B cell (primary cell): Measurements from ENCODE around the gene NOTCH1. TPM values are rescaled to one million over a fixed set of nuclear protein-coding genes. Genes with fewer than 3 reads are reported as not detected.

ENCODE experiments used
- ATAC-seq: fragments of 200-7000 bp; cut with Tn5 transposase; one replicate; pipeline ENCODE4 v1.10.0; 2021; ENCODE audit warnings: low read depth, mild to moderate bottlenecking, moderate number of reproducible peaks, moderate library complexity
- CTCF ChIA-PET: fragments of 350-600 bp; sonication (Branson Sonifier 250); formaldehyde crosslinking; loops from one replicate; lab custom pipeline; 2021; ENCODE audit warnings: antibody characterized with exemption, inconsistent platforms; lab: Charles Lee
- POLR2A ChIA-PET: fragments of 350-600 bp; sonication (Branson Sonifier 250); formaldehyde crosslinking; loops from one replicate; lab custom pipeline; 2021; ENCODE audit warnings: antibody characterized with exemption; lab: Charles Lee
- DNase-seq: peaks from one replicate; pipeline ENCODE4 v3.0.0; 2013
- H2AFZ ChIP-seq: 2 replicates; pipeline ENCODE4 v1.6.1; 2012; ENCODE audit warnings: mild to moderate bottlenecking, low read depth, low read length; ENCODE audit not compliant: insufficient read depth, poor library complexity, severe bottlenecking
- H3K27ac ChIP-seq, 2 donors: 1 replicate in 1 of 2; 2 replicates in 1 of 2; pipeline ENCODE4 v1.5.1; 2012 to 2013; ENCODE audit warnings: low read length in 2 of 2, mild to moderate bottlenecking in 2 of 2, moderate library complexity in 1 of 2
- H3K27me3 ChIP-seq, 4 experiments: fragments of 200-600 bp in 1 of 4; sonication (generic) in 1 of 4; replicated peaks in 1 of 4; 1 replicate in 2 of 4; 2 replicates in 2 of 4; pipeline versions ENCODE4 v1.6.1 to v1.7.0; 2013 to 2016; ENCODE audit warnings: low read length in 3 of 4, mild to moderate bottlenecking in 2 of 4, mixed read lengths in 1 of 4, moderate library complexity in 1 of 4; ENCODE audit not compliant: insufficient read depth in 4 of 4, control insufficient read depth in 3 of 4; ENCODE audit errors: control extremely low read depth in 1 of 4
- H3K36me3 ChIP-seq, 2 experiments: replicated peaks in 1 of 2; 1 replicate in 1 of 2; 2 replicates in 1 of 2; pipeline versions ENCODE4 v1.6.1 to v1.7.1; 2013; ENCODE audit warnings: low read length in 1 of 2; ENCODE audit not compliant: insufficient read depth in 2 of 2, control insufficient read depth in 1 of 2; ENCODE audit errors: control extremely low read depth in 1 of 2, extremely low read depth in 1 of 2
- H3K4me1 ChIP-seq, 2 donors: fragments of 200-600 bp in 1 of 2; sonication (generic) in 1 of 2; 1 replicate in 1 of 2; 2 replicates in 1 of 2; pipeline versions ENCODE4 v1.5.1 to v1.6.1; 2013 to 2017; ENCODE audit warnings: low read length in 2 of 2; ENCODE audit not compliant: control insufficient read depth in 2 of 2, insufficient read depth in 2 of 2
- H3K4me2 ChIP-seq: replicated peaks from 2 replicates; pipeline ENCODE3; 2012; ENCODE audit warnings: mild to moderate bottlenecking, low read depth, low read length; ENCODE audit not compliant: poor library complexity, severe bottlenecking
- H3K4me3 ChIP-seq, 5 experiments: fragments of 200-600 bp in 1 of 5; sonication (generic) in 1 of 5; 1 replicate in 3 of 5; 2 replicates in 2 of 5; pipeline versions ENCODE4 v1.5.1 to v1.7.0; 2011 to 2016; ENCODE audit warnings: low read length in 4 of 5, mild to moderate bottlenecking in 4 of 5, low read depth in 2 of 5, control low read depth in 1 of 5, moderate library complexity in 1 of 5; ENCODE audit not compliant: insufficient read depth in 1 of 5; ENCODE audit errors: control extremely low read depth in 1 of 5, extremely low read depth in 1 of 5
- H3K79me2 ChIP-seq: fragments of 200-600 bp; sonication (generic); one replicate; pipeline ENCODE4 v1.6.0; 2016; ENCODE audit warnings: low read length; ENCODE audit not compliant: control insufficient read depth, insufficient read depth
- H3K9ac ChIP-seq: fragments of 200-600 bp; sonication (generic); 2 replicates; pipeline ENCODE4 v1.6.1; 2017; ENCODE audit warnings: mild to moderate bottlenecking, low read length, moderate library complexity
- H3K9me3 ChIP-seq, 3 donors: one replicate each; pipeline versions ENCODE4 v1.6.1 to v1.7.1; 2013; ENCODE audit warnings: low read length in 2 of 3; ENCODE audit not compliant: control insufficient read depth in 2 of 3, insufficient read depth in 1 of 3; ENCODE audit errors: control extremely low read depth in 1 of 3
- H4K20me1 ChIP-seq: 2 replicates; pipeline ENCODE4 v1.6.0; 2012; ENCODE audit warnings: mild to moderate bottlenecking, low read length; ENCODE audit not compliant: insufficient read depth, control insufficient read depth, poor library complexity, severe bottlenecking
- H3K27ac Mint-ChIP-seq: one replicate; pipeline ENCODE4 v1.8.0; 2021; ENCODE audit warnings: mixed read lengths
- H3K27me3 Mint-ChIP-seq: one replicate; pipeline ENCODE4 v1.8.0; 2021; ENCODE audit warnings: mixed read lengths
- H3K4me1 Mint-ChIP-seq: one replicate; pipeline ENCODE4 v1.8.0; 2021; ENCODE audit warnings: mixed read lengths
- H3K4me3 Mint-ChIP-seq: one replicate; pipeline ENCODE4 v1.8.0; 2021; ENCODE audit warnings: mixed read lengths
- H3K9me3 Mint-ChIP-seq: one replicate; pipeline ENCODE4 v1.8.0; 2022; ENCODE audit warnings: mixed read lengths; ENCODE audit not compliant: insufficient read depth
- CTCF ChIP-seq: fragments of 200-600 bp; IDR thresholded peaks from one replicate; pipeline ENCODE4 v1.8.0; 2022; ENCODE audit warnings: antibody characterized with exemption, mild to moderate bottlenecking
- EZH2 ChIP-seq: IDR thresholded peaks from 2 replicates; pipeline ENCODE4 v1.6.1; 2012; ENCODE audit warnings: borderline replicate concordance, low read depth, mild to moderate bottlenecking, moderate library complexity, low read length; ENCODE audit not compliant: insufficient read depth, poor library complexity, severe bottlenecking
- WGBS: methylation state at CpG from one replicate; pipeline ENCODE4 v1.1.5; 2013; ENCODE audit warnings: missing lambda C conversion rate; ENCODE audit not compliant: insufficient coverage; 5-methylcytosine and 5-hydroxymethylcytosine counted together
- intact Hi-C: fragments of 100-400 bp; cut with micrococcal nuclease; formaldehyde crosslinking; loops from one replicate; pipeline ENCODE4 v1.10.0; 2022
- polyA plus RNA-seq: library from polyadenylated mRNA; depleted of rRNA; stranded (reverse); fragments of >200 nt; gene quantifications from 2 replicates; pipeline ENCODE4 v1.2.3, GENCODE V29; 2012
- total RNA-seq, 2 donors: library from RNA; stranded (reverse); fragments of 120-200 nt in 1 of 2; gene quantifications; 1 replicate in 1 of 2; 2 replicates in 1 of 2; pipeline versions ENCODE4 v1.2.3 to v1.2.4, GENCODE V29; 2013 to 2022

NOTCH1 gene
- total and polyA plus RNA-seq, 2 donors (not counting 1 experiment from before 2014, with no cell fraction given): 16.6 to 38.5 TPM

- intact Hi-C loops: no loop called here
- Histone ChIP-seq H2AFZ (no peak overlapping the region), H3K9ac (no peak overlapping the region), H3K4me1 (peaks cover 24 to 29% of the 10 kb centered on the region in 2 donors), H3K27me3 (peaks cover 0 to 46% (median 15%) of the 10 kb centered on the region in 4 experiments), H4K20me1 (no peaks in the 10 kb centered on the region), H3K27ac (no peak overlapping the region), H3K4me3 (no peak overlapping the region), H3K36me3 (no peaks in the 10 kb centered on the region), H3K79me2 (no peaks in the 10 kb centered on the region), H3K4me2 (no peak overlapping the region), H3K9me3 (peaks cover 0 to 9% (median 0%) of the 10 kb centered on the region in 3 donors)
- CTCF ChIA-PET: no interaction called here
- no peak for DNase-seq
- 68% methylated on average over 23 of the region's 23 CpGs for WGBS
- TF ChIP-seq EZH2 (no peak), CTCF (no peak)
- Mint-ChIP-seq H3K27me3 (peaks cover 14% of the 10 kb centered on the region), H3K27ac (no peak overlapping the region), H3K4me1 (peaks cover 24% of the 10 kb centered on the region), H3K4me3 (no peak overlapping the region), H3K9me3 (no peaks in the 10 kb centered on the region)
- POLR2A ChIA-PET: no interaction called here
- ATAC-seq: no peak
Observed at GRCh38 chr9:136584401-136584932, 38.6 kb upstream of the NOTCH1 start.

- Mint-ChIP-seq H3K9me3 (no peaks in the 10 kb centered on the region), H3K4me3 (no peak overlapping the region), H3K27ac (no peak overlapping the region), H3K4me1 (peaks cover 15% of the 10 kb centered on the region), H3K27me3 (peaks cover 11% of the 10 kb centered on the region)
- H3K4me1 ChIP-seq: peaks cover 14 to 30% of the 10 kb centered on the region in 2 donors
- H3K27me3 ChIP-seq: peaks cover 0 to 44% (median 15%) of the 10 kb centered on the region in 4 experiments
- no peak overlapping the region for H3K4me3 ChIP-seq
- DNase-seq (no peak), ATAC-seq (no peak)
- TF ChIP-seq CTCF (no peak), EZH2 (no peak)
- 91% methylated on average over 11 of the region's 11 CpGs for WGBS
- no peak overlapping the region for H3K9ac ChIP-seq
- no peak overlapping the region for H3K4me2 ChIP-seq
- CTCF ChIA-PET: no interaction called here
- no peak overlapping the region for H3K27ac ChIP-seq
- H3K9me3 ChIP-seq: peaks cover 0 to 9% (median 0%) of the 10 kb centered on the region in 3 donors
- no peaks in the 10 kb centered on the region for H4K20me1 ChIP-seq
- intact Hi-C loops: no loop called here
- H3K36me3 ChIP-seq: no peaks in the 10 kb centered on the region
- no peaks in the 10 kb centered on the region for H3K79me2 ChIP-seq
- POLR2A ChIA-PET: no interaction called here
- H2AFZ ChIP-seq: no peak overlapping the region
Observed at GRCh38 chr9:136582977-136583735, 37.3 kb upstream of the NOTCH1 start.
